Measurements from ENCODE around the gene WAC.

Gene WAC

DNA sequence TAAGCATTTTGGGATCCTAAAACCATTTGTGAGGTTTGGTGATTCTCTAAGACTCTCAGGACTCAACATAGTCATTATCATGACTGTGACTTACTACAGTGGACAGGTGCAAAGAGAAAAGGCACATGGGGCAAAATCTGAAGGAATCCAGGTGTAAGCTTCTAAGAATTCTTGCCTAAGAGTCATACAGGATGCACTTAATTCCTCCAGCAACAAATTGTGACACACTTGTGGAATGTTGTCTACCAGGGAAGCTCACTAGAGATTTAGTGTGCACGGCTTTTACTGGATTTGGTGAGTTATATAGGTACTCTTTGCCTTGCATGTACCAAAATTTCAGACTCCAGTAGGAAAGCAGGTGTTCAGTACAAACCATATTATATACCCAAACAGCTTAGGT lies 47.9 kb downstream of the WAC start:
- no peak for DNase-seq (ENCODE audit: low read depth)
- H3K4me3 ChIP-seq (ENCODE audit: low read depth, low read length): no peak overlapping the region
- no peak for TF ChIP-seq CTCF (conservative IDR thresholded peaks at IDR 0.05; ENCODE audit: low read depth, low read length)

DNA sequence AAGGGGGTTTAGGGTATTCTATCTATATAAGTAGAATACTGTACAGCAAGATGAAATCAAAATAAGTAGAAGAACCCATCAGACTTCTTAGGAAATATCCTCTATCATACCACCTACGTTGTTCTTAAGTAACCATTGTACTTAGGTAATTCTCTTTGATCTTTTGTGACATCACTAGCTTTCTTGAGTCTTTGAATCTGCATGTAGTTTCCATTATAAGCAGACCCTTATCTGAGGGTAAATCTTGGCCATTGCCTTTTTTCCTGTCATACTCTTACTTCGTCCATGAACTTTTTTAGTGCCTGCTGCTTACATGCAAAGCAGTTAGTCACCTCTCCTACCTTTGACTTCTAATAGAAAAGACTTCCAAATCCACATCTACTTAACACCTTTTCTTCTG lies 49.0 kb downstream of the WAC start:
- no peak for DNase-seq (ENCODE audit: low read depth)
- H3K4me3 ChIP-seq (ENCODE audit: low read depth, low read length): no peak overlapping the region

DNA sequence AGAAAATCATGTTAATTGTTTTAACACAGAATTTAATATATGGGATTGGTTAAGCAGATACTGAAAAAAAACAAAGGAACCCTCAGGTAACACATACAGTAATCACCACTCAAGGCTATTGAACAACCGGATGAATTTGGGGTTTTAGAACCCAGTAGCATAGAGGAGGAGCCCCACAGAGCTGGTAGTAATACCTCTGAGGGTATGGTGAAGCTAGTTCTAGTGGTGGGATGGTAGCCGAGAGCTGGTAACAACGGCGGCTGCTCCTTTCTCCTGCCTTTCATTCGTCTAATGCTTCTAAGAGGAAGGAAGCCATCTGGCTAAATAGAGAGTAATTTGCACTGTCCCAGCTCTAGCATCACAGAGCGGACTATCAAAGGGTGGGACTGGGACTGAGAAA lies 52.2 kb downstream of the WAC start:
- H3K4me3 ChIP-seq (ENCODE audit: low read depth, low read length): no peak overlapping the region
- DNase-seq (ENCODE audit: low read depth): no peak
- no peak for TF ChIP-seq CTCF (conservative IDR thresholded peaks at IDR 0.05; ENCODE audit: low read depth, low read length)

More for the DNA sequence above, 49.0 kb downstream of the WAC start:
- no peak for TF ChIP-seq CTCF (conservative IDR thresholded peaks at IDR 0.05; ENCODE audit: low read depth, low read length)

GRCh38 chr10:28586176-28586575 lies 53.3 kb downstream of the WAC start:
- H3K4me3 ChIP-seq (ENCODE audit: low read depth, low read length): no peak overlapping the region
- no peak for DNase-seq (ENCODE audit: low read depth)
- TF ChIP-seq CTCF (conservative IDR thresholded peaks at IDR 0.05; ENCODE audit: low read depth, low read length): no peak

DNA sequence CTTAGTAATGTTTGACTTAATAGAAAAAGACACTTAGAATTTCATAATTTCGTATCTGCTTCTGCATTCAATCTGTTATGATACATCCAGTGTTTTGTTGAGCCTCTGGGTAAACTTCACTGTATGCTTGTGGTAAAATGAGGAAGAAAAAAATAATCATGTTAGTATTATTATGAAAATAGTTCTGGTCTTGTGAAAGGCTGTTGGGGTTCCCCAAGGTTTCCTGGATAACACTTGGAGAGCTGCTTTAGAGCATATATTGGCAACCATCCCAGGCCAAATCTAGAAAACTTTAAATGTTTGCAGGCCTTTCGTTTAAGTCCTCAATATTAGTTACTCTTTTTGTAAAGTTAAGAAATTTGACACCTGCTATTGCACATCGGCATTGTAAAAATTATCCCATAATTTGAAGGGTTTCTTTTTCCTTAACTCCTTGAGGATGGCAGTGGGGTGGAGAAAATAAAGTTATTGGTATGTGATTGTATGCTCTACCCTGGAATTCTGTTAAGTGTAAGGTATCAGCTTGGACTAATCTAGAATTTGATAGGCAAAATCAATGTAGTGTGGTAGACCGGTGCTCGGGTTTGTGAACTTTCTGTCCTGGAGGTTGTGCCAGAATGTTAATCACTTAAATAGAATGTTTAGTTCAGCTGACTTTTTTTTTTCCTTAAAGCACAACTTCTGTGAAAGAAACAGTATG lies 54.5 kb downstream of the WAC start:
- no peak for TF ChIP-seq CTCF (conservative IDR thresholded peaks at IDR 0.05; ENCODE audit: low read depth, low read length)
- no peak overlapping the region for H3K4me3 ChIP-seq (ENCODE audit: low read depth, low read length)

DNA sequence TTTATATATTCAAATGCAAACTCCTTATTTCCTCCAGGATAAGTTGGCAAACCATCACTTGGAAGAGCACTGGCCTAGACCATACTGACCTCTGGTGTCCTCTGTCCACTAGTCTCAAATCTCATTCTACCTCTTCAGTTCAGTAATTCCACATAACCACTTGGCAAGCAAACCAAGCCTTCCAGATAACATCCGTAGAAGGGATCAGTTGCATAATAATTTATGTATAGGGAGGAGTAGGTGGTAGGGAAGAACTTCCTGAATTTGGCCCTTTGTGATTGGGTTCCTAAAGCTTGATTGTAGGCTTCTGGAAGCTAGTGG lies 55.0 kb downstream of the WAC start:
- H3K4me3 ChIP-seq (ENCODE audit: low read depth, low read length): no peak overlapping the region
- peak; percentile 61 for DNase-seq (ENCODE audit: low read depth)
- TF ChIP-seq CTCF (conservative IDR thresholded peaks at IDR 0.05; ENCODE audit: low read depth, low read length): peak; percentile 12

More for the DNA sequence above, 54.5 kb downstream of the WAC start:
- DNase-seq (ENCODE audit: low read depth): peak; percentile 86

DNA sequence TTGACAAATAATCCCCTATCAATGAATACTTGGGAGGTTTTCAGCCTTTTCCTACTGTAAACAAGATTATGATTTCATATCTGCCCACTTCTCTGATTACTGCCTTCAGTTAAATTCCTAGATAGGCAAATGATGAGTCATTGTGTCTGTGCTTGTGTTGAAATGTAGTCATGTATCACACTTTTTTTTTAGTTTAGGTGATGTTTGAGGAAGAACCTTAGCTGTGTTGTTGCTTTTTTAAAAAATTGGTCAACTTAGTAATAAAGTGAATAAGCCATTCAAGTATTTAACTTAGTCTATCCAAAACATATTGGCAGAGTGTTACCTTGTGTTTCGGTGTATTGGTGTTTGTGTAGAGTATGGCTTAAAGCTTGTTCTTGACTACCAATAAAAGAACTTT lies 60.0 kb downstream of the WAC start:
- no peak for TF ChIP-seq CTCF (conservative IDR thresholded peaks at IDR 0.05; ENCODE audit: low read depth, low read length)
- H3K4me3 ChIP-seq (ENCODE audit: low read depth, low read length): no peak overlapping the region
- peak; percentile 86 for DNase-seq (ENCODE audit: low read depth)

Measured in choroid plexus epithelial cell (primary cell).